Body of pancreas (tissue), 4 donors: ENCODE results near the gene CDH12. TPM values are rescaled to one million over a fixed set of nuclear protein-coding genes. Genes with fewer than 3 reads are reported as not detected.

ENCODE experiments used
- ATAC-seq: fragments of 150-250 bp; one replicate; pipeline ENCODE4 v1.9.1; 2016
- DNase-seq, 4 donors: peaks; one replicate each; pipeline ENCODE4 v3.0.0-alpha.2; 2019
- H3K27ac ChIP-seq, 4 donors: fragments of 200-600 bp; sonication (generic); 1 replicate in 3 of 4; 2 replicates in 1 of 4; pipeline versions ENCODE4 v1.5.1 to v1.6.1; 2016 to 2019; ENCODE audit warnings: mild to moderate bottlenecking in 1 of 4, mixed read lengths in 1 of 4, moderate library complexity in 1 of 4
- H3K27me3 ChIP-seq, 2 donors: fragments of 200-600 bp; sonication (generic); one replicate each; pipeline ENCODE4 v1.6.0; 2016; ENCODE audit warnings: mild to moderate bottlenecking in 1 of 2
- H3K36me3 ChIP-seq, 2 donors: fragments of 200-600 bp; sonication (generic); replicated peaks in 1 of 2; 2 replicates each; pipeline ENCODE4 v1.5.1; 2016; ENCODE audit warnings: low read depth in 2 of 2; ENCODE audit not compliant: insufficient read depth in 1 of 2
- H3K4me1 ChIP-seq: fragments of 200-600 bp; sonication (generic); one replicate; pipeline ENCODE4 v1.6.0; 2016
- H3K4me3 ChIP-seq, 2 donors: fragments of 200-600 bp; sonication (generic); 1 replicate in 1 of 2; 2 replicates in 1 of 2; pipeline ENCODE4 v1.5.1; 2016 to 2019
- H3K9me3 ChIP-seq, 3 donors: fragments of 200-600 bp; sonication (generic); 1 replicate in 2 of 3; 2 replicates in 1 of 3; pipeline ENCODE4 v1.5.1; 2016
- CTCF ChIP-seq, 7 experiments: fragments of 450-650 bp in 4 of 7; fragments of 200-600 bp in 3 of 7; sonication (generic) in 3 of 7; IDR thresholded peaks; one replicate each; pipeline ENCODE4 v1.5.1; 2016 to 2019; ENCODE audit warnings: antibody characterized with exemption in 7 of 7
- POLR2A ChIP-seq, 3 donors: fragments of 450-650 bp; IDR thresholded peaks; one replicate each; pipeline ENCODE4 v1.6.1; 2016; ENCODE audit warnings: antibody characterized with exemption in 3 of 3, mild to moderate bottlenecking in 2 of 3
- WGBS, 2 donors: methylation state at CpG; one replicate each; pipeline ENCODE4 v1.1.5; 2017; 5-methylcytosine and 5-hydroxymethylcytosine counted together
- intact Hi-C: fragments of 100-400 bp; cut with DNase I; formaldehyde crosslinking; loops from one replicate; pipeline ENCODE4 v1.15.1; 2023
- total RNA-seq, 2 donors: library from RNA; depleted of rRNA; stranded (reverse); fragments of >200 nt; gene quantifications; one replicate each; pipeline ENCODE4 v1.1.0, GENCODE V29; 2016

Gene CDH12
- total RNA-seq, 2 donors from 2014 or later: not detected

DNA sequence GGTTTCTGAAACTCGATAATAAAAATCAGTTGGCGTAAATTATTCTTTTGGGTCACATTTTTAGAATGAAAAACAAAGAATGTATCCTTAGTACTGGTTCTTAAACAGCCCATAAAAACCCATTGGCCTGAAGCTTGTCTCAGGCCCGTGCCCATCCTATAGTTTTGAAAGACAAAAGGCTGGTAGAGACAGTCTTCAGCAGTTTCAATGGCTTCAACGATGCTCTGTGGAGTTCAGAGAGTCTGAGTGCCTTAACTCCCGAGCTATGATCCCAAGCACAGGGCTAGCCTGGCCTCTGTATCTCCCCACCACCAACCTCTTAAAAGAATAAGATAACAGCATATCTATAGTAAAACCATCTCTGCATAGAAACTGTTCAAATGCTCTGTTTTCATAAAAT, 595.0 kb downstream of the CDH12 start:
- intact Hi-C loops: no loop called here
- no peaks in the 10 kb centered on the region for H3K9me3 ChIP-seq
- H3K27ac ChIP-seq: no peak overlapping the region
- DNase-seq (no peak), ATAC-seq (no peak)
- H3K36me3 ChIP-seq: no peaks in the 10 kb centered on the region
- H3K4me3 ChIP-seq: no peak overlapping the region
- 62 to 74% methylated on average over 5 of the region's 5 CpGs for WGBS, 2 donors
- no peaks in the 10 kb centered on the region for H3K27me3 ChIP-seq
- no peaks in the 10 kb centered on the region for H3K4me1 ChIP-seq
- TF ChIP-seq CTCF (IDR thresholded peaks at IDR 0.05) (no peak), POLR2A (IDR thresholded peaks at IDR 0.05) (no peak)

- Histone ChIP-seq H3K27me3 (no peaks in the 10 kb centered on the region), H3K36me3 (no peaks in the 10 kb centered on the region), H3K4me1 (no peaks in the 10 kb centered on the region), H3K9me3 (no peaks in the 10 kb centered on the region), H3K27ac (no peak overlapping the region), H3K4me3 (no peak overlapping the region)
- DNase-seq (no peak), ATAC-seq (no peak)
- intact Hi-C loops: no loop called here
- WGBS, 2 donors: 47 to 51% methylated on average over 4 of the region's 4 CpGs
- TF ChIP-seq CTCF (IDR thresholded peaks at IDR 0.05): no peak
- TF ChIP-seq POLR2A (IDR thresholded peaks at IDR 0.05): no peak
Measured at GRCh38 chr5:22250528-22250927, 602.6 kb downstream of the CDH12 start.

DNA sequence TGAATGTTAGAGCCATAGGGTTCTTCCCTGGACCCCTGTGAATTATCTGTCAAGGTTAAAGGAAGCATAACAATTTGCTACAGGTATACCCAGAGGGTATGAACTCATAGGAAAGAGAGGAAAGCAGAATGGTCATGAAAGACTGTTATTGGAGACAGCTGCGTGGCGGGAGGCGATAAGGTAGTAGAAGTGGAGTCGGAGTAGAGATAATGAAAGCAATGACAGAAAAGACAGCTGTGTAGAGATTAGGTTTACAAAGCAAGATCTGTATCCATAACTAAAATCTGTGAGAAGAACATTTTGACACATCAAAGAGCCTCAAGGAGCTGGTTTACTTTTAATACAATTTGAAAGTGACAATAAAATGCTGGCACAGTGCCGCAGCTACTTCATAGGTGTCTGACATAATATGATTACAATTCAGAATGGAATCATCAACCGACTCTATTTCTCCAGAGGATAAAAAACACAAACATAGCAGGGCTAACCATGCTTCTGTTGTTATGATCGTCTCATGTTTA, 603.9 kb downstream of the CDH12 start:
- H3K4me3 ChIP-seq: no peak overlapping the region
- intact Hi-C loops: no loop called here
- no peaks in the 10 kb centered on the region for H3K36me3 ChIP-seq
- no peak for DNase-seq
- H3K9me3 ChIP-seq: no peaks in the 10 kb centered on the region
- H3K4me1 ChIP-seq: no peaks in the 10 kb centered on the region
- H3K27ac ChIP-seq: no peak overlapping the region
- TF ChIP-seq POLR2A (IDR thresholded peaks at IDR 0.05) (no peak), CTCF (IDR thresholded peaks at IDR 0.05) (no peak)
- 67 to 69% methylated on average over 7 of the region's 7 CpGs for WGBS, 2 donors
- H3K27me3 ChIP-seq: no peaks in the 10 kb centered on the region
- ATAC-seq: no peak

DNA sequence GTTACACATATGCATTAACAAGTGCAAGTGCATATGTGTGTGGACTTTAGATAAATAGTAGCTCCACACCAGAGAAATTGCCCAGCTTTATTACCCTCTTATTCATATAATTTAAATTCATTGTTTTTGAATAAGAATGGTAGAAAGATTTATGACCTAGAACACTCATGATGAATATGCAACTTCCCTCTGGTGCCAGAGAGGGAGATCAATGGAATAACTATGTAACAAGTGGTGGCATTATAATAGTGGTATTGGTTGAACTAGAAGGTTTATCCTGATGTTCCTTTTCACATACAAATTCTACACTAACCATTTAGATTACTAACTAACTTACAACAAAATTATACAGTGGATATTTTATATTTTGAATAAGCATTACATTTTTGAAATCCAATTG, 607.4 kb downstream of the CDH12 start:
- no peak for DNase-seq
- H3K4me1 ChIP-seq: no peaks in the 10 kb centered on the region
- no peak for ATAC-seq
- H3K27ac ChIP-seq: no peak overlapping the region
- H3K27me3 ChIP-seq: no peaks in the 10 kb centered on the region
- intact Hi-C loops: no loop called here
- H3K4me3 ChIP-seq: no peak overlapping the region
- no peaks in the 10 kb centered on the region for H3K9me3 ChIP-seq
- no peaks in the 10 kb centered on the region for H3K36me3 ChIP-seq
- TF ChIP-seq CTCF (IDR thresholded peaks at IDR 0.05): no peak
- no peak for TF ChIP-seq POLR2A (IDR thresholded peaks at IDR 0.05)

GRCh38 chr5:22242532-22242931, 610.6 kb downstream of the CDH12 start:
- DNase-seq (no peak), ATAC-seq (no peak)
- no peaks in the 10 kb centered on the region for H3K36me3 ChIP-seq
- no peaks in the 10 kb centered on the region for H3K9me3 ChIP-seq
- no peaks in the 10 kb centered on the region for H3K4me1 ChIP-seq
- 60 to 61% methylated on average over 4 of the region's 4 CpGs for WGBS, 2 donors
- no peak overlapping the region for H3K4me3 ChIP-seq
- H3K27me3 ChIP-seq: no peaks in the 10 kb centered on the region
- H3K27ac ChIP-seq: no peak overlapping the region
- intact Hi-C loops: no loop called here
- TF ChIP-seq POLR2A (IDR thresholded peaks at IDR 0.05): no peak
- TF ChIP-seq CTCF (IDR thresholded peaks at IDR 0.05): no peak
